Fibroblast of pulmonary artery (primary cell): Measurements from ENCODE around the gene ADAMTS8.

Experiments
- DNase-seq: peaks from one replicate; pipeline ENCODE4 v3.0.0-alpha.2; 2010; ENCODE audit warnings: low read depth
- H3K4me3 ChIP-seq: replicated peaks from 2 replicates; pipeline ENCODE4 v1.5.1; 2011; ENCODE audit warnings: low read depth, mild to moderate bottlenecking, control low read depth, low read length, moderate library complexity
- CTCF ChIP-seq: IDR thresholded peaks from 2 replicates; pipeline ENCODE4 v1.5.1; 2011; ENCODE audit warnings: mild to moderate bottlenecking, control low read depth, low read length, inconsistent platforms; ENCODE audit errors: missing control alignments

The ADAMTS8 gene

GRCh38 chr11:130422251-130422995 is 6.0 kb downstream of the ADAMTS8 start:
- H3K4me3 ChIP-seq: no peak overlapping the region
- DNase-seq: no peak
- TF ChIP-seq CTCF: no peak

- no peak overlapping the region for H3K4me3 ChIP-seq
- TF ChIP-seq CTCF: no peak
- DNase-seq: no peak
These were observed 6.7 kb downstream of the ADAMTS8 start for GRCh38 chr11:130421697-130422096.

- no peak overlapping the region for H3K4me3 ChIP-seq
- no peak for DNase-seq
- TF ChIP-seq CTCF: no peak
These were observed 7.2 kb downstream of the ADAMTS8 start for GRCh38 chr11:130421199-130421585.

DNA sequence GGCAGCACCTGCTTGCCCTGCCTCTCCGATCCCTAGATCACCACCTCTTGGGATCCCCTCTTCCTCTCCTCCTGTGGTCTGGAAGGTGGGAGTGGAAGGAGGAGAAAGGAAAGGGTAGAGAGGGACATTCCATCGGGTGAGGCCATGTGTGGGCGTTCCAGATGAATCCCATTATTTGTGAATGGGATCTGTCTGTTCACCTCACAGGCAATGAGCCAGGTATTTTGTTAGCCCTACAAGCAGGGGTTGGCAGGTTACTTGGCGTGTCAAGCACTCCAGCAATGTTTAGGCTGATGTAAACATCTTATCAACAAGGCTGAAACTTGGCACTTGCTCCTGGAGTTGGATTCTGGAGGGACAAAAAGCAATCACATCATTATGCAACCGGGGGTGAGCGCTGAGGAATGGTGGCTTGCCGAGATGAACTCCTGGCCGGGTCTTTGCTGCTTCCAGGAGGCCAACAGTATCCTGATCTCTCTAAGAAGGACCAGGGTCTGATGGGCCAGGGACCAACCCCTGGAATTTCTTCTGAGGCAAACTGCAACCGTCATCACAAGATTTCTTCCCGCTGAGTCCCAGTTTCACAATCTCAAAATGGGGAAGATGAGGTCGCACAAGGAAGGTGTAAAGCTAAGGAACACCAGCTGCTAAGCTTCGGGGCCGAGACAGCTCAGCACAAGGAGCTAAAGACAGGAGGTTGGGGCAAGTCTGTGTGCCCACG is 7.8 kb downstream of the ADAMTS8 start:
- no peak for TF ChIP-seq CTCF
- H3K4me3 ChIP-seq: no peak overlapping the region
- peak; percentile 51 for DNase-seq

GRCh38 chr11:130418756-130419155 is 9.7 kb downstream of the ADAMTS8 start:
- DNase-seq: no peak
- H3K4me3 ChIP-seq: no peak overlapping the region
- TF ChIP-seq CTCF: no peak

GRCh38 chr11:130418210-130418609 is 10.2 kb downstream of the ADAMTS8 start:
- TF ChIP-seq CTCF: no peak
- DNase-seq: no peak
- no peak overlapping the region for H3K4me3 ChIP-seq
